NCI-H1092 (cell line): Measurements from ENCODE around the gene SYNE4.
"Not testable (repeated sequence)": the region's sequence is repeated elsewhere in the genome, so short reads cannot be mapped to it uniquely, and the experiment has no call there.

Experiments used
- DNase-seq: peaks from one replicate; lab custom pipeline; 2025; lab: John Stamatoyannopoulos, UW

The SYNE4 gene

GRCh38 chr19:36008336-36008978, at the start of gene SYNE4:
Gene SYNE4, minus strand, starts transcription at chr19:36008813. Its CDS starts 132 bp downstream, at chr19:36008681.
- no peak for DNase-seq

- peak; percentile 84 for DNase-seq
Observed at GRCh38 chr19:36054733-36055686, 46.4 kb upstream of the SYNE4 start, which contains the start of gene WDR62. Gene WDR62, plus strand, starts transcription at chr19:36054897. Its CDS starts 75 bp downstream, at chr19:36054972.

GRCh38 chr19:36054119-36054732, 45.6 kb upstream of the SYNE4 start, which contains the start of gene THAP8:
Gene THAP8, minus strand, starts transcription at chr19:36054285. Its CDS starts 68 bp downstream, at chr19:36054217.
- DNase-seq: peak; percentile 93

- DNase-seq: no peak
Observed at GRCh38 chr19:36051637-36052036, 43.0 kb upstream of the SYNE4 start.

GRCh38 chr19:36051236-36051635, 42.6 kb upstream of the SYNE4 start:
- DNase-seq: no peak

- no peak for DNase-seq
Observed at GRCh38 chr19:36049080-36049698, 40.6 kb upstream of the SYNE4 start.

- DNase-seq: no peak
Observed at GRCh38 chr19:36047835-36048234, 39.2 kb upstream of the SYNE4 start.

GRCh38 chr19:36046443-36047050, 37.9 kb upstream of the SYNE4 start:
- DNase-seq: no peak

- no peak for DNase-seq
Observed at GRCh38 chr19:36043952-36044351, 35.3 kb upstream of the SYNE4 start.

- DNase-seq: no peak
Observed at GRCh38 chr19:36041831-36042230, 33.2 kb upstream of the SYNE4 start.

GRCh38 chr19:36041092-36041491, 32.5 kb upstream of the SYNE4 start:
- DNase-seq: not testable (repeated sequence)

- DNase-seq: no peak
Observed at GRCh38 chr19:36040495-36040894, 31.9 kb upstream of the SYNE4 start.

- DNase-seq: peak; percentile 57
Observed at GRCh38 chr19:36032251-36033104, 23.9 kb upstream of the SYNE4 start, which contains the start of gene CLIP3. Gene CLIP3, minus strand, starts transcription at chr19:36032873. Its CDS starts 516 bp downstream, at chr19:36032357.

GRCh38 chr19:36031308-36031707, 22.7 kb upstream of the SYNE4 start:
- no peak for DNase-seq

GRCh38 chr19:36030264-36031148, 21.9 kb upstream of the SYNE4 start:
- DNase-seq: no peak

- DNase-seq: no peak
Observed at GRCh38 chr19:36028313-36029041, 19.9 kb upstream of the SYNE4 start.

- DNase-seq: no peak
Observed at GRCh38 chr19:36027696-36028095, 19.1 kb upstream of the SYNE4 start.

GRCh38 chr19:36026091-36026876, 17.7 kb upstream of the SYNE4 start:
- DNase-seq: no peak
